GM23338 (cell line): ENCODE data around the gene NKD1. TPM values are rescaled to one million over a fixed set of nuclear protein-coding genes. Genes with fewer than 3 reads are reported as not detected.

ENCODE experiments used
- ATAC-seq: fragments of 200-7000 bp; cut with Tn5 transposase; 3 replicates; pipeline ENCODE4 v1.9.1; 2020
- DNase-seq: peaks from one replicate; pipeline ENCODE4 v3.0.0-alpha.2; 2015; ENCODE audit warnings: low spot score
- H2AFZ ChIP-seq: fragments of 200-600 bp; sonication (generic); 2 replicates; pipeline ENCODE4 v1.8.0; 2016; ENCODE audit warnings: antibody characterized with exemption, mild to moderate bottlenecking, moderate library complexity
- H3F3A ChIP-seq: fragments of 200-600 bp; sonication (generic); replicated peaks from 2 replicates; pipeline ENCODE4 v1.8.0; 2017; ENCODE audit warnings: antibody characterized with exemption, mixed run types, low read depth
- H3K27ac ChIP-seq: fragments of 200-600 bp; sonication (generic); 2 replicates; pipeline ENCODE4 v1.6.1; 2016; ENCODE audit warnings: low read depth
- H3K27me3 ChIP-seq: fragments of 200-600 bp; sonication (generic); 2 replicates; pipeline ENCODE4 v1.8.0; 2016; ENCODE audit warnings: mild to moderate bottlenecking, mixed run types, moderate library complexity; ENCODE audit not compliant: insufficient read depth
- H3K36me3 ChIP-seq: fragments of 200-600 bp; sonication (generic); 2 replicates; pipeline ENCODE4 v1.8.0; 2016; ENCODE audit warnings: mild to moderate bottlenecking; ENCODE audit not compliant: insufficient read depth
- H3K4me1 ChIP-seq: fragments of 200-600 bp; sonication (generic); 2 replicates; pipeline ENCODE4 v1.8.0; 2016; ENCODE audit warnings: mild to moderate bottlenecking, moderate library complexity; ENCODE audit not compliant: insufficient read depth
- H3K4me2 ChIP-seq: fragments of 200-600 bp; sonication (generic); 2 replicates; pipeline ENCODE4 v1.7.1; 2017; ENCODE audit warnings: mixed run types
- H3K4me3 ChIP-seq: fragments of 200-600 bp; sonication (generic); 2 replicates; pipeline ENCODE4 v1.6.1; 2016; ENCODE audit warnings: mixed run types
- H3K79me2 ChIP-seq: fragments of 200-600 bp; sonication (generic); replicated peaks from 2 replicates; pipeline ENCODE4 v1.8.0; 2017; ENCODE audit warnings: mild to moderate bottlenecking; ENCODE audit not compliant: insufficient read depth
- H3K9me2 ChIP-seq: fragments of 200-600 bp; sonication (generic); 2 replicates; pipeline ENCODE4 v1.8.0; 2017; ENCODE audit not compliant: insufficient read depth
- H4K20me1 ChIP-seq: fragments of 200-600 bp; sonication (generic); replicated peaks from 2 replicates; pipeline ENCODE4 v1.8.0; 2017; ENCODE audit warnings: mild to moderate bottlenecking; ENCODE audit not compliant: insufficient read depth
- H3K27ac Mint-ChIP-seq: 2 replicates; pipeline ENCODE4 v1.8.0; 2020; ENCODE audit warnings: inconsistent platforms, mild to moderate bottlenecking, moderate library complexity, mixed read lengths
- H3K27me3 Mint-ChIP-seq: 3 replicates; pipeline ENCODE4 v1.8.0; 2022; ENCODE audit warnings: low read depth, mild to moderate bottlenecking, moderate library complexity, mixed read lengths, inconsistent platforms; ENCODE audit not compliant: insufficient read depth, poor library complexity
- H3K36me3 Mint-ChIP-seq: 3 replicates; pipeline ENCODE4 v1.8.0; 2021; ENCODE audit warnings: low read depth, mild to moderate bottlenecking, inconsistent platforms, moderate library complexity, mixed read lengths
- H3K4me1 Mint-ChIP-seq: 3 replicates; pipeline ENCODE4 v1.8.0; 2020; ENCODE audit warnings: mild to moderate bottlenecking, inconsistent platforms, mixed read lengths
- H3K4me3 Mint-ChIP-seq: 3 replicates; pipeline ENCODE4 v1.8.0; 2021; ENCODE audit warnings: moderate library complexity, mild to moderate bottlenecking, inconsistent platforms, mixed read lengths
- H3K9me3 Mint-ChIP-seq: 3 replicates; pipeline ENCODE4 v1.8.0; 2020; ENCODE audit warnings: moderate library complexity, mild to moderate bottlenecking, inconsistent platforms, mixed read lengths
- CREB1 ChIP-seq: fragments of 250-450 bp; sonication (Bioruptor Pico); IDR thresholded peaks from 2 replicates; pipeline ENCODE4 v1.5.0; 2020; ENCODE audit warnings: low read depth, mild to moderate bottlenecking, moderate library complexity
- CTCF ChIP-seq, 2 experiments: fragments of 200-600 bp in 1 of 2; sonication (generic) in 1 of 2; conservative IDR thresholded peaks; 2 replicates each; pipeline versions ENCODE4 v1.5.1 to v1.6.1; 2016 to 2017; ENCODE audit warnings: antibody characterized with exemption in 2 of 2, low read depth in 2 of 2, mild to moderate bottlenecking in 2 of 2, moderate library complexity in 1 of 2
- EZH2 ChIP-seq: fragments of 200-600 bp; sonication (generic); IDR thresholded peaks from one replicate; pipeline ENCODE4 v1.8.0; 2017; ENCODE audit warnings: antibody characterized with exemption, mild to moderate bottlenecking, low read depth; ENCODE audit not compliant: unreplicated experiment
- EZH2phosphoT487 ChIP-seq: fragments of 200-600 bp; sonication (generic); IDR thresholded peaks from one replicate; pipeline ENCODE4 v1.8.1; 2018; ENCODE audit warnings: antibody characterized with exemption; ENCODE audit not compliant: unreplicated experiment
- JUNB ChIP-seq: IDR thresholded peaks from one replicate; pipeline ENCODE4 v1.6.1; 2016; ENCODE audit warnings: antibody characterized with exemption; ENCODE audit not compliant: unreplicated experiment
- NANOG ChIP-seq: IDR thresholded peaks from 2 replicates; pipeline ENCODE4 v1.6.1; 2016; ENCODE audit warnings: antibody characterized with exemption, borderline replicate concordance
- POLR2AphosphoS5 ChIP-seq: IDR thresholded peaks from 2 replicates; pipeline ENCODE4 v1.6.1; 2016; ENCODE audit warnings: antibody characterized with exemption, low read depth
- REST ChIP-seq: IDR thresholded peaks from one replicate; pipeline ENCODE4 v1.6.1; 2018; ENCODE audit warnings: antibody characterized with exemption; ENCODE audit not compliant: unreplicated experiment
- STAT1 ChIP-seq: IDR thresholded peaks from one replicate; pipeline ENCODE4 v1.6.1; 2016; ENCODE audit warnings: antibody characterized with exemption; ENCODE audit not compliant: unreplicated experiment
- ZNF114 ChIP-seq: fragments of 250-450 bp; sonication (Bioruptor Pico); IDR thresholded peaks from 2 replicates; pipeline ENCODE4 v1.5.0; 2020; ENCODE audit warnings: mild to moderate bottlenecking, moderate library complexity
- ZNF331 ChIP-seq: fragments of 250-450 bp; sonication (Bioruptor Pico); IDR thresholded peaks from 2 replicates; pipeline ENCODE4 v1.5.0; 2020; ENCODE audit warnings: low read depth, mild to moderate bottlenecking, moderate library complexity
- polyA plus RNA-seq: library from polyadenylated mRNA; unstranded; fragments of >200 nt; fragmentation: Nextera tagmentation; extraction: Ambion mirVana; gene quantifications from 2 replicates; pipeline ENCODE4 v1.2.1, GENCODE V29; 2016
- total RNA-seq: library from RNA; depleted of rRNA; stranded (reverse); fragments of >200 nt; shearing (Covaris generic); gene quantifications from 2 replicates; pipeline ENCODE4 v1.2.3, GENCODE V29; 2014
- TF ChIP-seq, protein P1 (sequence below): IDR thresholded peaks from 2 replicates; pipeline ENCODE4 v1.6.1; 2016; ENCODE audit warnings: antibody characterized with exemption

NKD1 gene
- total and polyA plus RNA-seq, 2 experiments from 2014 or later: 2.1 to 2.3 TPM

- Mint-ChIP-seq H3K4me1 (peaks cover 15% of the 10 kb centered on the region), H3K36me3 (no peaks in the 10 kb centered on the region), H3K9me3 (no peaks in the 10 kb centered on the region; the same call in 2 of the 3 replicates), H3K27me3 (peaks cover 2% of the 10 kb centered on the region), H3K4me3 (no peak overlapping the region), H3K27ac (no peak overlapping the region)
- TF ChIP-seq EZH2: no peak
- TF ChIP-seq CTCF (conservative IDR thresholded peaks at IDR 0.05; ENCODE audit: low read depth in 2 of 2): no peak
- no peak for TF ChIP-seq CREB1
- no peak overlapping the region for H3K4me3 ChIP-seq
- DNase-seq (peak; percentile 46), ATAC-seq (peak; percentile 70)
- H3K9me2 ChIP-seq: 0 out of 2 replicates have a peak, but pooled peaks cover 3% of the 10 kb centered on the region
- no peaks in the 10 kb centered on the region for H4K20me1 ChIP-seq
- H3K27me3 ChIP-seq: no peaks in the 10 kb centered on the region
- no peaks in the 10 kb centered on the region for H3F3A ChIP-seq
- H3K36me3 ChIP-seq: no peaks in the 10 kb centered on the region
- H3K4me2 ChIP-seq: peak overlapping the region; percentile 3; the same call in 1 of the 2 replicates
- peaks cover 9% of the 10 kb centered on the region for H3K4me1 ChIP-seq
- H2AFZ ChIP-seq: peak overlapping the region; percentile 90
- H3K79me2 ChIP-seq: no peaks in the 10 kb centered on the region
- H3K27ac ChIP-seq: no peak overlapping the region
These were observed 42.3 kb upstream of the NKD1 start for GRCh38 chr16:50505714-50506542.

DNA sequence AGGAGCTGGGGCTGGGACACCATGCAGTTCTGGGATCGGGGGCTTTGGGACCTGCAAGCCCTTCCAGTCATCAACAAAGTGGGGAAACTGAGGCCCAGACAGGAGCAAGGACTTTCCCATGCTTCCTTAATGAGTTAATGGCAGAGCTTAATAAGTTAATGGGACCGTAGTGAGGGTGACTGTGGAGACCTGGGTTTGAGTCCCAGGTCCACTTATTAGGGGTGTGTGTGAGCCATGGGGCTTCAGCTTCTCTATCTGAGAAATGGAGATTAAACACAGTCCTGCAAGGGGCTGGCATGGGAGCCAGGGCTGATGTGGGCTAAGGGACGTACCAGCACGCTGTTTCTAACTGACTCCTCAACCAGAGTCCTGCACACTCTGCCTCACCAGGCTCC is 41.7 kb upstream of the NKD1 start:
- no peaks in the 10 kb centered on the region for H3F3A ChIP-seq
- no peak overlapping the region for H3K4me3 ChIP-seq
- no peaks in the 10 kb centered on the region; the same call in 2 of the 3 replicates for H3K9me3 Mint-ChIP-seq
- H3K27me3 ChIP-seq: no peaks in the 10 kb centered on the region
- H3K27me3 Mint-ChIP-seq: peaks cover 2% of the 10 kb centered on the region
- no peaks in the 10 kb centered on the region for H3K79me2 ChIP-seq
- ATAC-seq: no peak
- H3K36me3 ChIP-seq: no peaks in the 10 kb centered on the region
- H2AFZ ChIP-seq: no peak overlapping the region
- no peak overlapping the region for H3K27ac Mint-ChIP-seq
- no peak overlapping the region for H3K27ac ChIP-seq
- DNase-seq: no peak
- H3K4me3 Mint-ChIP-seq: no peak overlapping the region
- no peak overlapping the region for H3K4me2 ChIP-seq
- H3K9me2 ChIP-seq: 0 out of 2 replicates have a peak, but pooled peaks cover 3% of the 10 kb centered on the region
- no peaks in the 10 kb centered on the region for H4K20me1 ChIP-seq
- peaks cover 9% of the 10 kb centered on the region for H3K4me1 ChIP-seq
- H3K4me1 Mint-ChIP-seq: peaks cover 15% of the 10 kb centered on the region
- no peaks in the 10 kb centered on the region for H3K36me3 Mint-ChIP-seq
- TF ChIP-seq EZH2: no peak
- no peak for TF ChIP-seq POLR2AphosphoS5
- TF ChIP-seq CREB1: no peak
- TF ChIP-seq STAT1: no peak
- no peak for TF ChIP-seq NANOG
- TF ChIP-seq REST: no peak
- no peak for TF ChIP-seq CTCF (conservative IDR thresholded peaks at IDR 0.05; ENCODE audit: low read depth in 2 of 2)
- TF ChIP-seq ZNF331 (CRISPR knock-in tag): no peak
- no peak for TF ChIP-seq JUNB
- no peak for TF ChIP-seq EZH2phosphoT487
- TF ChIP-seq ZNF114 (CRISPR knock-in tag): no peak
- TF ChIP-seq, protein P1, sequence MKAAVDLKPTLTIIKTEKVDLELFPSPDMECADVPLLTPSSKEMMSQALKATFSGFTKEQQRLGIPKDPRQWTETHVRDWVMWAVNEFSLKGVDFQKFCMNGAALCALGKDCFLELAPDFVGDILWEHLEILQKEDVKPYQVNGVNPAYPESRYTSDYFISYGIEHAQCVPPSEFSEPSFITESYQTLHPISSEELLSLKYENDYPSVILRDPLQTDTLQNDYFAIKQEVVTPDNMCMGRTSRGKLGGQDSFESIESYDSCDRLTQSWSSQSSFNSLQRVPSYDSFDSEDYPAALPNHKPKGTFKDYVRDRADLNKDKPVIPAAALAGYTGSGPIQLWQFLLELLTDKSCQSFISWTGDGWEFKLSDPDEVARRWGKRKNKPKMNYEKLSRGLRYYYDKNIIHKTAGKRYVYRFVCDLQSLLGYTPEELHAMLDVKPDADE: no peak
